Left renal cortex interstitium (tissue), 4 donors: ENCODE results near the gene FOSB. TPM values are rescaled to one million over a fixed set of nuclear protein-coding genes. Genes with fewer than 3 reads are reported as not detected.
A peak's percentile ranks its signal among the peaks of the same experiment; 100 is the strongest.

Experiments used
- DNase-seq, 4 donors: peaks; one replicate each; pipeline ENCODE4 v3.0.0-alpha.2; 2013; ENCODE audit warnings: low read depth in 4 of 4, low spot score in 2 of 4, missing footprints in 1 of 4
- polyA plus RNA-seq, 4 donors: library from polyadenylated mRNA; unstranded; fragments of 120-200 nt; gene quantifications; one replicate each; pipeline ENCODE4 v1.2.1, GENCODE V29; 2013; ENCODE audit not compliant: insufficient read length in 4 of 4

Gene FOSB
- polyA plus RNA-seq, 4 donors = 3.2 to 83.2 (median 8.8) TPM

DNA sequence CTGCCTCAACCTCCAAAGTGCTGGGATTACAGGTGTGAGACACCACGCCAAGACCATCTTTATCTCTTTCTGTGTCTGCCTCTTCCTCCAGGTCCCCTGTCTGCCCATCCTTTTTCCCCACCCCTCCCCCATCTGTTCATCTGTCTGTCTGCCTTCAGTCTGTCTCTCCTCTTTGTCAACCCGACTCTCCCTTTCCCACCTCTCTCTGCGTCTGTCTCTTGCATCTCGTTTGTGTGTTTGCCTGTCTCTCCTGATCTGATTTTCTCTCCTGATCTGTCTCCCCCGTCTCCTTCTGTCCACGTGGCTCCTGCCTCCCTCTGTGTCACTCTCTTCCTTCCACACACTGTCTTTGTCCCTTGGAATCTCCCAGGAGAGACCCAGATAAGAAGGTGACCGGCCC, 49.4 kb downstream of the FOSB start:
- DNase-seq = no peak

GRCh38 chr19:45517641-45518468, 50.1 kb downstream of the FOSB start:
- no peak for DNase-seq

DNA sequence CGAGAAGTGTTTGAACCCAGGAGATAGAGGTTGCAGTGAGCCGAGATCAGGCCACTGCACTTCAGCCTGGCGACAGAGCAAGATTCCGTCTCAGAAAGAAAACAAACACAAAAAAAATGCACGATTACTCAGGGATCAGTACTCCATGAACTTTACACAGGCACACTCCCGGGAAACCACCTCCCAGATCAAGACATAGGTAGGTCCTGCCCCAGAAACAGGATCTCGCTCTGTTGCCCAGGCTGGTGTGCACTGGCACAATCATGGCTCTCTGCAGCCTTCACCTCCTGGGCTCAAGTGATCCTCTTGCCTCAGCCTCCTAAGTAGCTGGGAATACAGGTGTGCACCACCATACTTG, 50.7 kb downstream of the FOSB start:
- DNase-seq = no peak

DNA sequence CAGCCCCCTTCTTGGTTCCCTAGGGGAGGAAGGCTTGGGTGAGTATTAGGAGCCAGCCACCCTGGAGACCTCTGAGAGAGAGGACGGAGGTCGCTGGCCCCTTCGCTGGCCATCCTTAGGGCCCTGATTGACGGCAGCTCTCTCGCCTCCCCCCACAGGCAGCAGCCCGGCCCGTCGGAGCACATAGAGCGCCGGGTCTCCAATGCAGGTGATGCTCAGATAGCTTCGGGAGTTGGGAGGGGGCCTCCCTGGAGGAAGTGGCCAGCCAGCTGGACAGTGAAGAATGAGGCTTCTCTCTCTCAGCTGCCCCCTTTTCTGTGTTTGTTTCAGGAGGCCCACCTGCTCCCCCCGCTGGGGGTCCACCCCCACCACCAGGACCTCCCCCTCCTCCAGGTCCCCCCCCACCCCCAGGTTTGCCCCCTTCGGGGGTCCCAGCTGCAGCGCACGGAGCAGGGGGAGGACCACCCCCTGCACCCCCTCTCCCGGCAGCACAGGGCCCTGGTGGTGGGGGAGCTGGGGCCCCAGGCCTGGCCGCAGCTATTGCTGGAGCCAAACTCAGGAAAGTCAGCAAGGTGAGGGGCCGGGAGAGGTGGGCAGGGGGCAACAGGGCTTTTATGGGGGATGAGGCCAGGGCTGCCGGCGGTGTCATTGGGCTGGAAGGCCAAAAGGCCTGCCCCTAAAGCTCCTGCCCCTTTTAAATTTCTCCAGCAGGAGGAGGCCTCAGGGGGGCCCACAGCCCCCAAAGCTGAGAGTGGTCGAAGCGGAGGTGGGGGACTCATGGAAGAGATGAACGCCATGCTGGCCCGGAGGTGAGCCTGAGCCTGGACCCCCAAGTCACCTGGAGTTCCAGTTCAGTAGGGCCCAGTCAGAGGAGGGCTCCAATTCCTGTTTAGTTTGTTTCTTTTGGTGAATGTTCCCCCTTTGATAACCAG, 54.5 kb downstream of the FOSB start:
- DNase-seq = no peak

GRCh38 chr19:45523642-45524256, 56.0 kb downstream of the FOSB start:
- DNase-seq = peak in 2 of 4 donors; percentile 67 to 87

DNA sequence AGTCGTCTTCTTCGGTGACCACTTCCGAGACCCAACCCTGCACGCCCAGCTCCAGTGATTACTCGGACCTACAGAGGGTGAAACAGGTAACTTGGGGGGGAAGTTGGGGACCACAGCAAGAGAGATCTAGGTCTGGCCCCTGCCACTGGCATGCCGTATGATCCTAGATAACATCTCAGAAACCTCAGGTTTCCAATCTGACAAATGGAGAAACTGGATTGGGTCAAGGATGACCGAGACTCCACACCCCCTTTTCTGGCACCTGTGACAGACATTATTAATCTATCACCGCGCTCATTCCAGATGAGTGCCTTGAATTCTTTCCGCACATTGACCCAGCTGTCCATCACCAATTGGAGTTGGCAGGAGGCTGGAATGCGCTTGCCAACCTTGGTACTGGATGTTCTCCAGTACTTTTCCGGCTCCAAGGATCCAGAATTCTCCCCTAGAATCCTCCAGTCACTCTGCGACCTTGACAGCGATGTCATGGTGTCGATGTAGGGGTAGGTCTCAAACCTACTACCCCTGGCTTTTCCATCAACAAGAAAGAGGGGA, 56.9 kb downstream of the FOSB start:
- DNase-seq = no peak

Other genes with a start within 250 kb of the FOSB start
- gene EXOC3L2, start 222.6 kb upstream of the FOSB start, polyA plus RNA-seq = 10 to 100 TPM in 2 of 4 donors, 1 to 10 TPM in 2; 7.8 to 15.3 (median 10.6) TPM
- gene MARK4, start 216.7 kb upstream of the FOSB start, polyA plus RNA-seq = 10 to 100 TPM; 34.4 to 41.7 (median 41.1) TPM
- under 1 TPM; 0.29 to 0.88 (median 0.57) TPM for gene CKM, start 145.1 kb upstream of the FOSB start, polyA plus RNA-seq
- gene KLC3, start 127.2 kb upstream of the FOSB start, polyA plus RNA-seq = 1 to 10 TPM in 3 of 4 donors, under 1 TPM in 1; 0.93 to 2.5 (median 1.9) TPM
- gene ERCC2, start 97.4 kb upstream of the FOSB start, polyA plus RNA-seq = 10 to 100 TPM; 31.8 to 44.1 (median 36.8) TPM
- 10 to 100 TPM in 2 of 4 donors, 1 to 10 TPM in 2; 7.5 to 16.5 (median 9.7) TPM for gene PPP1R13L, start 62.9 kb upstream of the FOSB start, polyA plus RNA-seq
- gene POLR1G, start 61.4 kb upstream of the FOSB start, polyA plus RNA-seq = 1 to 10 TPM; 3.2 to 5.3 (median 4.1) TPM
- 10 to 100 TPM; 69.2 to 98.2 (median 91.8) TPM for gene ERCC1, start 44.1 kb upstream of the FOSB start, polyA plus RNA-seq
- 1 to 10 TPM; 7.2 to 9.6 (median 8.8) TPM for gene RTN2, start 29.1 kb downstream of the FOSB start, polyA plus RNA-seq
- under 1 TPM; 0.22 to 0.62 (median 0.34) TPM for gene PPM1N, start 30.4 kb downstream of the FOSB start, polyA plus RNA-seq
- 10 to 100 TPM; 46.7 to 61.9 (median 48.8) TPM for gene VASP, start 39.5 kb downstream of the FOSB start, polyA plus RNA-seq
- 10 to 100 TPM in 3 of 4 donors, 1 to 10 TPM in 1; 9.7 to 13.3 (median 10.6) TPM for gene OPA3, start 116.8 kb downstream of the FOSB start, polyA plus RNA-seq
- 1 to 10 TPM; 3.7 to 5.4 (median 4.2) TPM for gene GPR4, start 134.2 kb downstream of the FOSB start, polyA plus RNA-seq
- 10 to 100 TPM; 17.7 to 30.8 (median 23.5) TPM for gene EML2, start 171.4 kb downstream of the FOSB start, polyA plus RNA-seq
- 1 to 10 TPM in 2 of 4 donors, under 1 TPM in 2; 0.59 to 1.8 (median 0.89) TPM for gene GIPR, start 200.2 kb downstream of the FOSB start, polyA plus RNA-seq
- 100 to 1,000 TPM; 268 to 441 (median 342) TPM for gene SNRPD2, start 224.0 kb downstream of the FOSB start, polyA plus RNA-seq
- gene QPCTL, start 224.7 kb downstream of the FOSB start, polyA plus RNA-seq = 10 to 100 TPM in 2 of 4 donors, 1 to 10 TPM in 2; 7.2 to 13.5 (median 10.8) TPM